Bronchial epithelial cell (primary cell): Measurements from ENCODE around the gene GABRA4. TPM values are rescaled to one million over a fixed set of nuclear protein-coding genes. Genes with fewer than 3 reads are reported as not detected.

Source experiments
- DNase-seq: peaks from one replicate; pipeline ENCODE4 v3.0.0-alpha.2; 2010; ENCODE audit warnings: low read depth
- FAIRE-seq: peaks from 2 replicates; lab custom pipeline; 2011; peaks lifted over from hg19 to GRCh38; lab: Jason Lieb, UNC
- H3K27me3 ChIP-seq: 2 replicates; pipeline ENCODE4 v1.5.1; 2011; ENCODE audit warnings: low read length; ENCODE audit not compliant: control insufficient read depth, insufficient read depth
- H3K36me3 ChIP-seq: 2 replicates; pipeline ENCODE4 v1.5.1; 2011; ENCODE audit warnings: low read length; ENCODE audit not compliant: control insufficient read depth, insufficient read depth
- H3K4me3 ChIP-seq: 2 replicates; pipeline ENCODE4 v1.5.1; 2011; ENCODE audit warnings: mild to moderate bottlenecking, low read depth, low read length, control low read depth
- total RNA-seq: library from RNA; depleted of rRNA; stranded (reverse); fragments of >200 nt; gene quantifications from 2 replicates; pipeline ENCODE4 v1.2.1, GENCODE V29; 2014
- TF ChIP-seq, protein P1 (sequence below): IDR thresholded peaks from 2 replicates; pipeline ENCODE4 v1.5.1; 2011; ENCODE audit warnings: mild to moderate bottlenecking, moderate library complexity, low read length, control low read depth, inconsistent platforms; ENCODE audit not compliant: insufficient read depth, severe bottlenecking

GABRA4 gene
- total RNA-seq, result not detected in 2 replicates

DNA sequence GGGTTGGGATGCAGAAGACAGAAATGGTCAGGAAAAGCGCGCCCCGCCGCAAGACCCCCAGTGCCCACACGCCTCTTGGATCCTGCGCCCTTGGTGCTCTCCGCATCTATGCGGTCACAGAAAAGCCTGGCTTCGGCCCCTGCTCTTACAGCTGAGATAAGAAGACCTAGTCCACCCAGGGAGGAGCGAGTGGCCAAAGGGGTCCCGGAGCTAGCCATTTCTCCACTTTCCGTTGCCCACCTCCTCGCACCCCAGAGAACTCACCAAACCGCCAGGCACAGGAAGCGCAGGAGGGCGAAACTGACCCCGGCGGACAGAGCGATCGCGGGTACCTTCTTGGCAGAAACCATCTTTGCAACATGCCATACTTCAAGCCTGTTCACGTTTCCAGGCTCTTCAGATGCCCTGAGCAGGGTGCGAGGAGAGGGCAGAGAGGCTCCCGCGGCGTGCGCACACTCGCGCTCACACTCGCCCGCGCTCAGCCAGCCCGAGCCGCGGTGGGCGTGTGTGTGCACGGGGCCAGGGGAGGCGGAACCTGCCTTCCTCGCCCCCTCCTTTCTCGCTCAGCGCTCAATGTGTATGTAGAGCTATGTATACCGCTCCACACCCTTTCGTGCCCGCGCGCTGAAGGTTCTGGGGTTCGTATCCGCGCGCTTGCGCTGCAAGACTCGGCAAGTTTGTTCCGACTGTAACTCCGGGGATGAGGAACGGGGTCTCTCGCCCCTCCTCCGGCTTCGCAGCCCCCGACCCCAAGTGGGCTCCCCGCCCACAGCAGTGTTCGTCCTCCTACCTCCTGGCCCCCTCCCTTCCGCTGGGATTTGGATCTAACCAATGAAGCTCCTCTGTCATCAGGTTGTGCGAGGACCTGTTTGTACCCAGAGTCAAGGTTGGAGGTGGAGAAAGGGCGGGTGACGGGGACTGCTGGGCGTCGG is at the start of gene GABRA4:
Gene GABRA4, minus strand, starts transcription at position 507 of the 932 bp plus-strand sequence. Its CDS starts 157 bp downstream, at position 350.
- DNase-seq, result no peak
- Histone ChIP-seq H3K27me3 (peaks cover 11% of the 10 kb centered on the region), H3K4me3 (no peak within 1 kb of the TSS), H3K36me3 (no peaks in the 10 kb centered on the region)
- no peak for FAIRE-seq
- TF ChIP-seq, protein P1, sequence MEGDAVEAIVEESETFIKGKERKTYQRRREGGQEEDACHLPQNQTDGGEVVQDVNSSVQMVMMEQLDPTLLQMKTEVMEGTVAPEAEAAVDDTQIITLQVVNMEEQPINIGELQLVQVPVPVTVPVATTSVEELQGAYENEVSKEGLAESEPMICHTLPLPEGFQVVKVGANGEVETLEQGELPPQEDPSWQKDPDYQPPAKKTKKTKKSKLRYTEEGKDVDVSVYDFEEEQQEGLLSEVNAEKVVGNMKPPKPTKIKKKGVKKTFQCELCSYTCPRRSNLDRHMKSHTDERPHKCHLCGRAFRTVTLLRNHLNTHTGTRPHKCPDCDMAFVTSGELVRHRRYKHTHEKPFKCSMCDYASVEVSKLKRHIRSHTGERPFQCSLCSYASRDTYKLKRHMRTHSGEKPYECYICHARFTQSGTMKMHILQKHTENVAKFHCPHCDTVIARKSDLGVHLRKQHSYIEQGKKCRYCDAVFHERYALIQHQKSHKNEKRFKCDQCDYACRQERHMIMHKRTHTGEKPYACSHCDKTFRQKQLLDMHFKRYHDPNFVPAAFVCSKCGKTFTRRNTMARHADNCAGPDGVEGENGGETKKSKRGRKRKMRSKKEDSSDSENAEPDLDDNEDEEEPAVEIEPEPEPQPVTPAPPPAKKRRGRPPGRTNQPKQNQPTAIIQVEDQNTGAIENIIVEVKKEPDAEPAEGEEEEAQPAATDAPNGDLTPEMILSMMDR, result no peak

DNA sequence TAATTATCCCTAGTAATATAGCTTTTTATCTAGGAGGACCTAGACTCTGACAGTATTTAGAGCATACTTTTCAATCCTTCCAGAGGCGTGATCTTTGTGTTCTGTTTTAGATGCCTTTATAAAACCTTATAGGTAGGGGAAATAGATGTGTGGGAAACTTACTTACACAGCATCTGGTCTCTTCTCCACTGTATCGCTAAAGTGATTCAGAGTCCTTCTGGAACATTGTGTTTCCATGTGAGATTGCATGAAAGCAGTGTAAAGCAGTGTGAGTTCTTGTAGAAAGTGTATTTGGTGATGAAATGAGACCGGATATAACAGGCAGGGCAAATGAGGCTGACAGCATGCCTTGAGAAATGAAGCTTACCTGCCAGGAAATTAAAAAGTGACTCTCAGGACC is 47.4 kb upstream of the GABRA4 start:
- H3K4me3 ChIP-seq, result no peak overlapping the region
- TF ChIP-seq, protein P1, result no peak
- FAIRE-seq (peak; percentile 23), DNase-seq (no peak)
- no peaks in the 10 kb centered on the region for H3K27me3 ChIP-seq
- H3K36me3 ChIP-seq, result no peaks in the 10 kb centered on the region

DNA sequence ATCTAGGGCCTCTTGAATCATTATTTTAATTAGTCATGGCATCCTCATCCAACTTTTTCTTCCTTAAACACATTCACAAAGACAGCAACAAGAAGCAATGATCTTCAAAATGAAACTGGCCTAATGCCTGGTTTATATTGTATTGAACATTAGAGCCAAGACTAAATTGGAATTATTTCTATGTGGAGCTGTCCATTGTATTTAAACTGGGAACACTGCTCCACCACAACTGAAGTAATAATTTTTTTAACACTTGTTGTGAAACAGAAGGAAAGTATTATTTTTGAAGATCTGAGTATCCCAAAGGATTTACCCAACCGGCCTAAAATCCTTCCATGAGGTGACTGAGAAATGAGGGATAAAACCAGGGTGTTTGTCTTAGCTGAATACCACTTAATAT is 44.9 kb upstream of the GABRA4 start:
- DNase-seq, result no peak
- FAIRE-seq, result no peak
- H3K27me3 ChIP-seq, result no peaks in the 10 kb centered on the region
- no peak overlapping the region for H3K4me3 ChIP-seq
- H3K36me3 ChIP-seq, result no peaks in the 10 kb centered on the region
- TF ChIP-seq, protein P1, result no peak

DNA sequence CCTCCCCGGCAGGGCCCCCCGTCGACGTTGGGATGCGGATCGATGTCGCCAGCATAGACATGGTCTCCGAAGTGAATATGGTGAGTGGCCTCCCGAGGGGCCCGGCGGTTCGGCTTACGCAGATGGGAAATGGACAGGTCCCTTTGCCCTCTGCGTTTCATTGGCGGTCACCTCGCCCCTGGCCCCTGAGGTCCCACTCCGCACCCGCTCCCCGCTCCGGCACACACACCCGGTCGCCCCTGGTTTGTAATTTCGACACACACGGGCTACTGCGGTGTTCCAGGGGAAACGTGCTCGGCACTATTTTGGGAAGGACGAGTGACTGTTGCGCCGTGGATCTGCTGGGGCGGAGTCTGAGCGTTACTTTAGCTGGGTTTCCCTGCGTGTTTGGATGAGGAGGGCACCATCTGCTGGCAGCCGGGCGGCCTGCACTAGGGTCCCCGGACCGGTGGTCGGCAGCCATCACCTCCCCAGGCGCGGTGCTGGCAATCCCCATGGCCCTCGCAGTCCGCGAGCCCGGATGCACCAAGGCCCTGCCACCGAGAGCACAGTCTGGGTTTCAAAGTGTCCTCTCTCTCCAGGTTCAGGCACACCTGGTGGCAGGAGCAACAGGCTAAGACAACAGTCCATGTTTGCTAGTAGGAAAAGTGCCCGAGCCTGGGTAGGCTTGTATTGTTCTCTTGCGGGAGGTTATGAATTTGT is 39.2 kb upstream of the GABRA4 start:
- TF ChIP-seq, protein P1, result peak; percentile 75
- H3K27me3 ChIP-seq, result peaks cover 5% of the 10 kb centered on the region
- H3K36me3 ChIP-seq, result no peaks in the 10 kb centered on the region
- peak overlapping the region; percentile 15 for H3K4me3 ChIP-seq
- FAIRE-seq (no peak), DNase-seq (peak; percentile 23)

DNA sequence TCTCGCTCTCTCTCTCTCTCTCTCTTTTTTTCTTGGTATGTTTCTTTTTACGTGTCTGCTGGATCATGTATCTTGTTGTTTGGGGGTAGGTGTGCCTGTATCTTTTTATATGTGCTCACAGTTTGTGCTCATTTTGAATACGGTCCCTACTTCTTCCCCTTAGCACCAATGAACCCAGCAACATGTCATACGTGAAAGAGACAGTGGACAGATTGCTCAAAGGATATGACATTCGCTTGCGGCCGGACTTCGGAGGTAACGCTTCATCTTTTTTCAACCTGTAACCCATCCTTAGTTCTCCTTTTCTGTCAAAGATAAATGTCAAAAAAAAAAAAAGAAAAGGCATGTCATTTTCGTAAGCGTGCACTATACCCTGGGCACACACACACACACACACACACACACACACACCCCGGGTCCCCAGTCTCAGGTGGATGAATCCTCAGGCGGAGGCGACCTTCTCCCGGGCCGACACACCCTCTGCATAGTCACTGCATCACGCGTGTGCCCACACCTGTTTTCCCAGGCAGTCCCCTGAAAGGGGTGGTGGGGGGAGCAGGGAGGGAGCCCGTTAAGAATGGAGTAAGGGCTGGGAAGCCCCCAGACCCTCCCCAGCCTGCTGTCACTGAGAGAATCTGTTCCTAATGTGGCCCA is 38.5 kb upstream of the GABRA4 start:
- Histone ChIP-seq H3K4me3 (peak overlapping the region; percentile 15), H3K27me3 (peaks cover 5% of the 10 kb centered on the region), H3K36me3 (no peaks in the 10 kb centered on the region)
- TF ChIP-seq, protein P1, result no peak
- FAIRE-seq (no peak), DNase-seq (no peak)
